Hematopoietic multipotent progenitor cell (in vitro differentiated cells): ENCODE results near the gene SLC6A11. TPM values are rescaled to one million over a fixed set of nuclear protein-coding genes. Genes with fewer than 3 reads are reported as not detected.

Experiments used
- DNase-seq, 3 donors: peaks; one replicate each; pipeline ENCODE4 v3.0.0-alpha.2; 2011 to 2015; ENCODE audit warnings: low read depth in 2 of 3, low spot score in 2 of 3
- total RNA-seq: library from RNA; depleted of rRNA; stranded (reverse); fragments of >200 nt; gene quantifications from one replicate; pipeline ENCODE4 v1.2.3, GENCODE V29; 2012

Gene SLC6A11
- total RNA-seq, 1 donor, result under 0.01 TPM

DNA sequence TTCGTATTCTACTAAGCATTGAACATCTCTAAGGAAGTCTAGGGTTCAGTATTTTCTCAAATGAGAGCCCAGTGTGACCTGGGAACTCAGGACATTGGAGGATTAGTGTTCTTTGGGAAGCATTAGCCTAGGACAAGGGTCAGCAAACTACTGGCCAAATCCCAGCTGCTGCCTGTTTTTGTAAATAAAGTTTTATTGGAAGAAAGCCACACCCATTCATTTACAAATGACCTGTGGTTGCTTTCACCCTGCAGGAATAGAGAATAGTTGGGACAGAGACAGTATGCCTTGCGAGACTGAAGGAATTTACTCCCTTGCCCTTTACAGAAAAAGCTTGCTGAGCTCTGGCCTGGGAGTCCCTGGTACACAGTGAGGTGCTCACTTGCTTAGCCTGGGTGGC lies 20.6 kb downstream of the SLC6A11 start:
- no peak for DNase-seq

DNA sequence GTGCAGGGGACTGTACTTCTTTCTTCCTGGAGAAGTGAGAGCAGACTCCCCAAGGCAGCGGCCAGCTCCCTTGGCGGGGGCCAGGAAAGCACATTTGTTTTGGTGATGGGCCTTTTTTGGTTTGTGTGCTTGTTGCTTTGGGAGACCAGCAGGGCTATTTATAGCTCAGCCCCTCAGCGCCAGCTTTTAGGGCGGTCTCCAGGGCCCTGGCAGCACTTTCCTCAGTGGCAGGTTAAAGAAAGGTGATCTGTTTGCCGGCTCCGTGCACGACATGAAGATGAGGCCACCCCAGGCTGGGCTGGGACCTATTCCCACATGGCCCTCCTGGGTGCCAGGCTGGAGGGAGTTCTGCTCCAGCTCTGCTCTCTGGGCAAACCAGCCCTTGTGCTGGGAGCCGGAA lies 21.8 kb downstream of the SLC6A11 start:
- DNase-seq, result no peak

DNA sequence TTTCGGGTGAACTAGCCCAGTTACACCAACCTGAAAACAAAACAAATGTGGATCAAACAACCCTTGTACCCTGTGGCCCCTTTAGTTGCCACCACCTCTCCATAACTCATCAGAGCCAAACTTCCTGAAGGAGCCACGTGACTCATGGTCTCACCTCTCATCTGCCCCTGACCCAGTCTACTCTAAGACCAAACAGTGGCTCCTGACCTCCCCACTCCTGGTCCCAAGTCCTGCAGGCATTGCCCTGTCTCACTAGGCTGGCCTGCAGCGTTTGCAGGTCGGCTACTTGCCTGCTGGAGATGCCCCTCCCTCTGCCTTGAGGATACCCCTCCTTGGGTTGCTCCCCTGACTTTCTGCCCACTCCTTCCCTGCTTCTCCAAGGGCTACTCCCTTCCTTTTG lies 23.1 kb downstream of the SLC6A11 start:
- no peak for DNase-seq

DNA sequence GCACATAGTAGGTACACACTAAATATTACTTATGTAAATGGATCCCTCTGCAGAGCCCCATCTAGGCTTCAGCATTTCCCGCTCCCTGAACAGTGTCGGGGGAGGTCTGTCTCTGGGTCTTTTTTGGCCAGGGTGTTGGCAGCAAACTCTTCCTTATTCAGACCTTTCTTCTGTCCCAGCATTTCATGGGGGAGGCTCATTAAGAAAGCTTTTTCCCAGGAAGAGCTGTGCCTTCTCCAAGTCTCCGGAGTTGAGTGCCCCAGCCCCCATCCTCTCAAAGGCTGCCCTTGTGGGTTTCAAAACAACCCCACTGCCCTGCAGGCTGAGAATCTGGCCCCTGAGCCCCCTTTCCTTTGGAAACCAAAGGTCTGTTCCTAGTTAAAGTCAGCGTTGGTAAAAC lies 25.1 kb downstream of the SLC6A11 start:
- DNase-seq, result no peak

DNA sequence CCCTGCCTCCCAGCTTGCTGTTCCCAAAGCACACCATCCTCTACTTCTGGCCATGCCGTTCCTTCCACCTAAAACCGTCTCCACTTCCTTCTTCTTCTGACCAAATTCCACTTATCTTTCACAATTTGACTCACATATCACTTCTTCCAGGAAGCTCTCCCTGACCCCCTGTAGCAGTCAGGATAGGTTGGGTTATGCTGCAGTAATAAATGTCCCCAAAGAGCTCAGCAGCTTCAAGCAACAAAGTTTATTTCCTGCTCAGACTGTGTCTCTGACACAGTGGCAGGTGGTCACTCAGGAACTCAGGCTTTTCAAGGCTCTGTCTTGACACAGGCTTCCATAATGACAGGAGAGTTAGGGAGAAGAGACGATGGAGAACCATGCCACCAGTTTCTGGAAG lies 27.4 kb downstream of the SLC6A11 start:
- DNase-seq, result no peak

DNA sequence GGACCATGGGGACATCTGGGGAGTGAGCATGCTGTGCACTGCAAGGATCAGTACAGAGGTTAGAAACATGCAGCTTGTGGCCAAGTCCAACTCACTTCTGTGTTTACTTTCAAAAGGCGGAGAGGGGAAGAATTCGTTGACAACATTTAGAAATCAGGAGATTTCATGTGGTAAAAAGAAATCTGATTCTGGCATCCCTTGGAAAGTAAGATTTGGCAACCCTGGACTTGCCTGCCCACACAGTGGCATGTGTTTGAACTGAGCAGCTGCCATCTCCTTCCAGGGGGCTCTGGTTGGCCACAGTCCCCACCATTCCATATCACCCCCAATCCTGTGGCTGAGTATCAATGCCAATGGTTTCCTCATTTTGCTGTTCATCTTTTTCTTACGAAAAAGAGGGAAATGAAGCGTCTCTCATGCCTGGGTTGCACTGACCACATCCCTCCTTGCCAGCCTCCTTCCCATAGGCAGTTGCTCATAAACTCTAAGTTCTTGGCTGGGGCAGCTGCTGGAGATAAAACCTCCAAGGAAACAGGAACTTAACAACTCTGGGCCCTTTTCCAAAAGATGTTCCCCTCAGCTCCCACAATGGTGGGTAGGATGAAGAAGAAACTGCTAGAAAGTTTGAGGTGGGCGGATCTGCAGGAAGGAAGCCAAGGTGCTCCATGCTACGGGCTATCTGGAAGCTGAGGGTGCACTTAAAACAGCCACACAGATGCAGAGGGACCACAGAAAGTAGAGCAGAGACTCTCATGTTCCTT lies 29.2 kb downstream of the SLC6A11 start:
- DNase-seq, result peak in 1 of 3 donors; percentile 33

DNA sequence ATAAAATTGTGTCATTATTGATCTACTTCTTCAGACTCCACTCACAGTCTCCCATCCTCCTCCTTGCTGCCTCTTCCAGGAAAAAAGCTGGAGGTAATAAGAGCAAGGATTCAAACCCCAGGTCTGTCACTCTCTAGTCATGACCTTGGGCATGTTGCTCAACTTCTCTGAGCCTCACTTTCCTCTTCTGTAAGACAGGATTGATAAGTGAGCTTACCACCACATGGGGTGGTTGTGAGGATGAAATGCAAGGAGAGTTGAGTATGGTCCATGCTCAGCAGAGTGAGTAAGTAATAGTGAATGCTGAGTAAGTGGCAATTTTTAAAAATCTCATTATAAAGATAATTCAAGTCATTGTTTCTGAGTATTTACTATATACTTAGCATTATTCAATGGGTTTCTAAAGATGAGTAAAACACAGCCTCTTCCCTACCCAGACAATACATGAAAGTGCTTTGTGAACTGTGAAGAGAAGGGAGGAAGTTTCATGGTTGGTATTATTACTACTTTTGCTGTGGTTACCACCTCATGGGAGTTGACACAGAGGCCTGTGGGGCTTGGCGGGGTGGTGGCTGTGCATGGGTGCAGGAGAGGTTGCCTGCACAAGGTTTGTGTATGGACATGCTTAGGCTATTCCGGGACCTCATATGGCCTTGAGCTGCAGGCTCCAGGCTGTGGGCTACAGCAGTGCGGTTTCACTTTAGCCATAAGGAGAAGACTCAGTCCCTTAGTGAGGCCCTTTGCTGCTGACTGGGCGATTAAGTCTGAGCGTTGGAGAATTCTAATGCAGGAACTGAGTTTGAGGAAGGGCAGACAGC lies 30.0 kb downstream of the SLC6A11 start:
- no peak for DNase-seq

DNA sequence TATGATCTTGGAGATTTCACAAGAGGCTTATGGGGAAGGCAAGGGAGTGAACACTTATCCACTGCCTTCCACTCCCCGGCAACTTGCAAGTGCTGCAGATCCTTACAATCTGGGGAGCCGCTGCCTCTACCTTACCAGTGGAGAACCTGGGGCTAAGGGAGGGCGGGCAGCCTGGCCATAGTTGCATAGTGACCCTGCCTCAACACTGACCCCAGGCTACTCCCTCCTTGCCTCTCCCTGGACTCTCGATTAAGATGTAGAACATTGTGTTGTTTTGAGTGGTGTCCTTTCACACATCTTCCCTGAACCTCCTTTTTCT lies 30.6 kb downstream of the SLC6A11 start:
- no peak for DNase-seq

DNA sequence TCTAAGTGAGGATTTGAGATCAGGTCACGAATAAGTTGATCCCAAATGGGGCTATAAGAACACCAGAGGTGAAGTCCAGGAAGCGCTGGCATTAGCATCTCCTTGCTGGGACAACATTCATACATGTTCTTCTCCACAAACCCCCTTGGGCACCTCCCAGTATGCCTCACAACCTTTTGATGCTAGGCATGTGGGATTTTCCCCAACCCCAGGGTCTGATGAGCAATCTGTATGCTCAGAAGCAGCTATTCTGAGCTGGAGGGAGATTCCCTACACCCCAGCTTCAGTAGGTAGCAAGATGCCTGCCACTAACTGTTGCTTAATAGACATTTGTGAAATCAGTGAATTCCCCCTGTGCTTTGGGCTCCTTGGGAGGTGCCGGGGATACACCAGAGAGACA lies 32.2 kb downstream of the SLC6A11 start:
- no peak for DNase-seq

DNA sequence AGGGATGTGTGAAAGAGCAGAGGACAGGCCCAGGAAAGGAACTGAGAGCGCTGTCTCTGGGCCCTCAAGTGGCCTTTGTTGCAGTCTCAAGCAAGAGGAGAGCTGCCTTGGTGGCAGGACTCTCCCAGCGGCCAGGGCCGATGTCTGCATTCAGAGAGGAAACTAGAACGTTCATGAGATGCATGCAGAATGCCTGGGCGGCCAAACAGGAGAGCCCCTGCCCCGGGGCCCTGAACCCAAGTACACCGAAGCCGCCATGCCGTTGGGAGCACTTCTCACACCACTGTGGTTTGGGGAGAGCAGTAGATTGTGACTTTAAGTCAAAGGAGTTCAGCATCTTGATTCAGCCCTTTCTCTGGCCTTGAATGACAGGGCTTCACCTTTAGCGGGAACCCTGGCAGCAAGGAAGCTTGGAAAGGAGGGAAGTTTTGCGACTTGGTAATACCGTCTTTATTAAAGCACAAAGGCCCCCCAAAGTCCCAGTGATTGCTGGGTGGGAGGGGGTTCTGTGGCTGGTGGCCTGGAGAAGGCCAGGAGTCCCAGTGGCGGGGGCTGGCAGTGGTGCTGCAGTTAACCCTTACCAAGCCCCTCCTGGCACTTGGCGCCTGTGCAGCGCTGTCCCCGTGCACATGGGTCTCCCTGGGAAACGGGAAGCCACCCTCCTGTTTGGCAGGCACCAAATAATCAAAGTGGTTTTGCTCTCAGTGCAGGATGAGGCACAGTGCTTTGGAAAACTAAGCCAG lies 36.2 kb downstream of the SLC6A11 start:
- no peak for DNase-seq

DNA sequence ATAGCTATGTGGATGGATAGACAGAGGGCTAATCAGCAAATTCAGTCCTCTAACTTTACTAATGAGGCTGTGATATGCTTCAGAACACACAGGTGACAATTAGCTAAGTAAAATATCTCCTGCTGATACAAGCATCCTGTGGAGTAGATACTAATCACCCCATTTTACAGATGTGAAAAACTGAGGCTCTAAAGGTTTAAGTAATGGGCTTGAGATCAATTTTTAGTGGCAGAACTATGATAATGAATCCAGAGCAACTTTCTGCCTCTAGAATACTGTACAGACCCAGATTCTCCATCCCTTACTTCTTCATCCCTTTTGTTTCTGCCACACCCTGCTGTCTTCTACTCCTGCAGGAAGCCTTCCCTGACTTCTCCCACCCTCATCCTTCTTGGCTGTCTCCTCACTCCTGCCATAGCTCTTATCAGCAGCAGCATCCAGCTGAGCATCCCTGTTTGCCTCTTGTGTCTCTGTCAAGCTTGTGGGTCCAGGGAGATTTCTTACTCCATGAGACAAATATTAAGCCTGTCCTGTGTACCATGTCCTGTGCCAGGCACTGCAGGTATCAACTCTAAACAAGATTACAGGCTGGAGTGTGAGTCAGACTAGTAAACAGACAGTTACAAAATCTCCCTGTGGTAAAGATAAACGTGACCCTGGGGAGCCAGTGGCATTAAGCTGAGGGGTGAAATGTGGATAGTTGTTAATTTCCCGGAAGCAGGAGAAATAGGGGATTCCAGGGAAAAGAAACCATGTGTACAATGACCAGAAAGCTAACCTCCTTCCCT lies 39.2 kb downstream of the SLC6A11 start:
- DNase-seq, result no peak

DNA sequence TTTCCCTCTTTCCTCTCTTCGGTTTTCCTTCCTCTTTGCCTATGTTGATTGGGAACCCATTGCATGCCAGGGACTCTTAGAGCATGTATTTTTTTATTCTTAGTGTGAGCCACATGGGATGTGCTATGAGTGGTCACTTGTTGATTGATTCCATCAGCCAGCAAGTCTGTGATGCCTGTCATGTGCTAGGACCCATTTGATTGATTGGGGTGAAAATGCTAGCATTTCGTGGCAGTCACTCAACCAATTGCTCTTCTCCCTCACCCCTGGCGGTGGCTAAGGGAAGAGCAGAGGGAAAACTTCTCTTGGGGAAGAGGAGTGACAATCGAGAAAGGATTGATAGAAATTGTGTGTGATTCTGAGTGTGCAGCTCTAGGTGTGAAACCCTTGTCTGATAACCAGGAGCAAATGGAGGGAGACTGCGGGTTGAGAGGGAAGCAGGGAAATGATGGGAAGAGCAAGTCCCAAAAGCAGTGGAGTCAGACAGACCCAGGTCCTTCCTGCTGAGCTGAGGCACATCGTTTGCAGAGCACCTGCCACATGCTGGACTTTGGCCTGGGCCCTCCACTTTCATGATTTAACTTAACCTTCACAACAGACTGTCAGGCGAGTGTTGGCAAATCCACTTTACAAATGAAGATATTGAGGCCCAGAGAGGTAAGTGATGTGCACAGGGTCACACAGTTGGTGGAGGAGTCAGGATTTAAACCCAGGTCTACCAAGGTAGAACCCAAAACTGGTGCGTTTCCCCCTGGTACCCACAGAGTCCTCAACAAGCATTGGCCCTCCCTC lies 40.0 kb downstream of the SLC6A11 start:
- no peak for DNase-seq

DNA sequence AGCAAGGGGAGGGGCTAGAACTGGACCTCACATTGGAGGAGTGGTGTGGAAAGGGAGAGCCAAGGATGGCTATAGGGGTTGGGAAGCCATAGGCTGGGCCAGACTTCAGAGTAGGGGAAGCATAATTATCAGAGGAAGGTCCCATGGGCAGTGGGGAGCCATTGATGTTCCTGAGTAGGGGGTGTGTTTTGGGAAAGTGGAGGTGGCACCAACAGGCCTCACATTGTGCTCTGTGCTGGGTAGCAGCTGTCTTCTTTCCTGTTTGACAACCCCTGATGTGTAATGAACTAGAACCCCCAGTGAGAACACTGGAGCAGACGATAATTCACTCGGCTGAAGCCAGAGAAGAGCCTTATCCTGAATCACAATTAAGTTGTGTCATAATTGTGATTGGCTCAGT lies 41.2 kb downstream of the SLC6A11 start:
- no peak for DNase-seq

DNA sequence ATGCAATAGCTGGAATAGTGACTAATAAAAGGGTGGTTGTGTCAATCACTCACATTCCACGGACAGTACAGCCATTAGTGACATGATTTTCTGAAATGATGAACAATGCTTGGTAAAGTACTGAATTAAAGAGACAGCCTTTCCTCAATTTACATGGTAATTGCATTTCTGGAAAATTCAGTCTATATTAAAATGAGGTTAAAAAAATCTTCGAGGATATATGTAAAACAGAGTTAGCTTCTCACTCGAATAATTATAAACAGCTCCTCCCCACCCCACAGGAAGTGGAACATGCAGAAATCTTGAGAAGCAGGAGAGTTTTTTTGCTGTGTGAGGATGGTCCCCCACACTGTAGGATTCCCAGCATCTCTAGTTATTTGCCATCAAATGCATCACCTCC lies 42.1 kb downstream of the SLC6A11 start:
- DNase-seq, result no peak

DNA sequence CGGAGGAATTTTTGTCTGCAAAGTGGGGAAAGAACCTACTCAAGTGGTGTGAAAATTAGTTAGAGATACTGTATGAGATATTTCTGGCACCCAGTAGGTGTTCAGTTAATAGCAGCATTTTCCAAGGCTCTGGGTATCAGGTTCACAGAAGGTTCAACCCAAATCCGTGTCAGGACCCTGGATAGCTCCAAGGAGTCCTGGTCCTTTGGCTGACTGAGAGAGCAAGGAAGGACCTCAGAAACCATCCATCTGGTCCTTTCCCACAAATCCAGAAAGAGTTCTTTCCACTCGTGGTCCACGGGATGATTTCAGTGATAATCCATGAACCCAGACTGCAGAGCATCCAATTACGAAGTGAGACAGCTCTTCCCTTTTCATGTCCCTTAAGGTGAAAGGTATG lies 51.4 kb downstream of the SLC6A11 start:
- DNase-seq, result peak in 2 of 3 donors; percentile 23 to 64

DNA sequence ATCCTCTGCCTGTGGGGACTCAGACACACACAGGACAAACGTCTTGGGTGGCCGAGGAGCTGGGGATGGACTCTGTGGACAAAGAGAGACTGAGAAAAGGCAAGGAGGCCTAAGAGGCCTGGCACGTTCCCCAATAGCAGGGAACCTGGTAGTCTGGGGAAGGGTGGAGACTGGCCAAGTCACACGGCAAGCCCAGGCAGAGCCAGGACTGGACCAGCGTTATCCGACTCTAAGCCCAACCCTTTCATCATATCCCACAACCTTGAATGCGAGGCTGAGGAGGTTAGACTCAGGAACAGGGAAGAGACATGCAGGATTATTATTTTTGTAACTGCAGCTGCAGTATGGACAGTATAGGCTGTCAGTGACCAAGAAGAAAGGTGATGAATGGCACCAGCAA lies 53.4 kb downstream of the SLC6A11 start:
- DNase-seq, result no peak

DNA sequence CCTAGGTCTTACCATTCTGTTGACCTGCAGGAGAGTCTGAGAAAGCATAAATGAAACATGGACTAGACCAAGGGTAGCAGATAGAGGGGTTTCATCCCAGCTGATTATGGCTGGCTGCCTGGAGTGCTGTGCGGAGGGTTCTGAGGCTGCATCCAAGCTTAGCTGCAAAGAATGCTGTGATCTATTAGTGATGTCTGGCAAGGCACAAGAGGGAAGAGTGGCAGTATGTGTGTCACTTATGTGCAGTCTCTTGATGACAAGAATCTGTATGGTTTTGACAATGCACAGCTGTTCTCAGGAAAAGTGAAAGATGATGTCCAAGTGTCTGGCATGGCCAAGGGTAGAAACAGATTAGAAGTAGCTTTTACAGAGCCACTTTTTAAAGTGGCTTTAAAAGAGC lies 54.3 kb downstream of the SLC6A11 start:
- DNase-seq, result no peak

DNA sequence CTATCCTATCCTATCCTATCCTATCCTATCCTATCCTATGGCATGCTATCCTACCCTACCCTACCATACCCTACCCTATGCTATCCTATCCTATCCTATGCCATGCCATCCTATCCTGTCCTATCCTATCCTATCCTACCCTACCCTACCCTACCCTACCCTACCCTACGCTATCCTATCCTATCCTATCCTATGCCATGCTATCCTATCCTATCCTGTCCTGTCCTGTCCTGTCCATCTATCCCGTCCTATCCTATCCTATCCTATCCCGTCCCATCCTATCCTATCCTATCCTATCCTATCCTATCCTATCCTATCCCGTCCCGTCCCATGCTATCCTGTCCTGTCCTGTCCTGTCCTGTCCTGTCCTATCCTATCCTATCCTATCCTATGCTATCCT lies 57.4 kb downstream of the SLC6A11 start:
- no peak for DNase-seq

DNA sequence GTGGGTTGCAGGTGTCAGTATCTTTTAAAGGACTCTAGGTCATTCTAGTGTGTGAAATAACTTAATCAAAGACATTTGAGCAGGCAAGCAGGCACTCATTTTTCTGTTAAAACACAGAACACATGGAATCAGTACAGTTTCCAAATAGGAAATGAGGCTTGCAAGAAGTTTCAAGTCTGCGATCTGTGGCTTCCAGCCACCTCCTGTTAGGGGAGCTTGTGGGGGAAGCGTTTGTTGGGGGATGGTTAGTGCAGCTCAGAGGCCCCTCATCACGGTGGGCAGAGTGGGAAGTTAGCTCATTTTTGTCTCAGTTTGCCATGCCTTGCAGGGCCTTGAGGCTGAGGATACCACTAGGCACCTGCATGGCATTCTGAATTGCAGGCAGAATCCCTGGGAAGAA lies 59.9 kb downstream of the SLC6A11 start:
- DNase-seq, result peak in 2 of 3 donors; percentile 10 to 69

DNA sequence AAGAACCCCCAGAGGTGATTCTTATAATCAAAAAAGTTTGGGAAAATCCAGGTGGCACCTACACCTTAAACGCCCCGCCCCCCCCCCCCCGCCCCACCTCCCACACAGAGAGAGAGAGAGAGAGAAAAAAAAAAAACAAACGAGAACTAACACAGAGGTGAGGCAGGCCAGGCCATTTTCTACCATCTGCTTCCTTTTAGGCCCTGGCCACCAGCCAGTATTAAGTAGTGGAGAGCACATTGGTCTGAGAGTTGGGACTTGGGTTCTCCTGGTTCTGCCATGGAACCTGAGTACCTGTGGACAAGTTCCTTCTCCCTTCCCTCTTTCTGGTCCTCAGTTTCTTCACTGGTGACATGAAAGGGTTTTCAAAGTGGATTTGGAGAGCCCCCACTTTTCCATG lies 60.6 kb downstream of the SLC6A11 start:
- peak in 2 of 3 donors; percentile 15 to 82 for DNase-seq
